GM18498 (cell line): ENCODE data around the gene NEAT1.

Experiments used
- ATAC-seq: cut with Tn5 transposase; IDR thresholded peaks from one replicate; pipeline ENCODE4 v1.9.1; 2021; ENCODE audit warnings: mild to moderate bottlenecking, moderate library complexity; ENCODE audit not compliant: unreplicated experiment

NEAT1 gene

DNA sequence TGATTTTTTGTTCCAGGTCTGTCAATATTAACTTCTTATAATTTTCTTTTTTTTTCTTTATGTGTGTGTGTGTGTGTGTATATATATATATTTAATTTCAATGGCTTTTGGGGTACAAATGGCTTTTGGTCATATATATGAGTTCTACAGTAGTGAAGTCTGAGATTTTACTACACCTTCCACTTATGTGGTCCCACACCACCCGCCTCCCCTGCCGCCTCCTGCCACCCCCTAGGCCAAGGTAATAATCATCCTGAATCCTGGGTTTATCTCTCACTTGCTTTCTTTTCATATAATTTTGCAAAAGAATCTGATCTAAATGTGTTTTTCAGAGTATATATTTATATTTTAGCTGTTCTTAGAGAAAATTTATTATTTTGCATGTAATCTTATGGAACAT lies 11.1 kb downstream of the NEAT1 start:
- ATAC-seq = no peak

DNA sequence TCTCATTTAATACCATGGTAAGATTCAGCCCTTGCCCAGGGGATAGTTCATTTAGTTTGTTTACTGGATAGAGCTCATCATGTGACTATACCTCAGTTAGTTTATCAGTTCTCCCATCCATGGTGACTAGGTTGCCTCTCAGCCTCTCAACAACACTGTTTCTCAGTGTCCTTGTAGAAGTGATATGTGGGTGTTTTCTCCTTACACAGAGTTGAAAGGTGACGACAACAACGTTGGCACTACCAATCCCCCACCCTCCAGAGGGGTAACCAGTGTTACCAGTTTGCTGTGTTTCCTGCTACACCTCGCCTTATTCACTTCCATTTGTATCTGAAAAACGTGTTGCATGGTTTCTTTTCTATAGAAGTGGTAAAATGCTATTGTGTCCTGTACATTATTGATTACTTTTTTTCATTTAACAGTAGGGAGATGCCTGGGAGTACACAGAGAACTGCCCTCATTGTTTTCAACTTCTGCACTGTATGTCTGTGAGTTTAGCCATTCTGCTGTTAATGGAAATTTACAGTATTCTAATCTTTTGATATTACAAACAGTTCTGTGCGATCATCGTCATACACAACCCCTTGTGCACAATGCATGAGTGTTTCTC lies 11.6 kb downstream of the NEAT1 start:
- no peak for ATAC-seq

DNA sequence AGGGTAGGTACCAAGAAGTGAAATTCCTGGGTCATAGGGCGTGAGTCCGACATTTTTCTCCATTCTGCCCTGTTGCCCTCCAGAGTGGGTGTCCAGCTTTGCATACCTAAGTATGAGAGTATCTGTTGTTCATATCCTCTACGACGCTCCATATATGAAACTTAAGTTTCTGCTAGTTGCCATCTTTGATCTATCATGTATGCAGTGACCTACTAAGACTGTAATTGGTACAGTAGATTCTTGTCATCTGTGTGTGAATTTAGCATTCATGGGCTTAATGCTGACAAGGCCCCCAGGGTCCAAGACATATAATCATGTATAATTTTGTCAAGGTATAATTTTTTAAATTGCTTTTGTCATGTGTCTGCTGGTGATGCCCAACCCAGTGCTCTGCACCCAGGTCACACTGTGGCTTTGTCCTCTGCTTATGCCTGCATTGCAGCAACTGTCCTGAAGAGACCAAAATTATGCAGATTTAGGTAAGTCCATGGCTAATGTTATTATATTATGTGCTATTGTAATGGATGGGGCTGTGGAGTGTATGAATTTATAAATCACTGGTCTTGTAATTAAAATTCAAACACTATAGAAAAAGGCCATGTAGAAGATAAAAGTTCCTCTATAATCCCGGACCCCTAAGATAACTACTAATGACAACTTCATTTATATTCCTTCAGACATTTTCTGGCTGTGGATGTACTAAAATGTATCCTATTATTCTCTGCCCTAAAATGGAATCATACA lies 12.2 kb downstream of the NEAT1 start:
- no peak for ATAC-seq

DNA sequence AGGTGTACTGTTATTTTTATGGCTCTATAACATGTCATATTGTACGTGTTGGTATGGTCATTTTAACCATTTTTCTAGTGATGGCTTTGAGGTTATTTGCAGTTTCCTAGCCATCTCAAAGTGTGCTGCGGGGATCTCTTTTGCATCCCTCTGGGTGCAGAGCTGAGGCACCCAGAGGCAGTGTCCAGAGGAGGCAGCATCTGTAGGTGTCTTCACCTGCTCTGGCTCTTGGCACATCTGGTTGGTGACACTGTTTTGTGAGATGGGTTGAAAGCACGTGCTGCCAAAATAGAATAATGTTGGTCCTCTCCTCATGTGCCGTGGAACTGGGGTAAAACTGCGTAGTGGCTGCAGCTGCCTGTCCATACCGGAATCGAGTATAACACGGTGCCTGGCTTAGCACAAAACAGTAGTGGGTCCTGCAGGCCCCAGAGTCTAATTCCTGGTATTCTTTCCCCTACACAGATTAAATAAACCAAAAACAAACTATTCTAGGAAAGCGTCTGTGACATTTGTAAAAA lies 12.9 kb downstream of the NEAT1 start:
- no peak for ATAC-seq

DNA sequence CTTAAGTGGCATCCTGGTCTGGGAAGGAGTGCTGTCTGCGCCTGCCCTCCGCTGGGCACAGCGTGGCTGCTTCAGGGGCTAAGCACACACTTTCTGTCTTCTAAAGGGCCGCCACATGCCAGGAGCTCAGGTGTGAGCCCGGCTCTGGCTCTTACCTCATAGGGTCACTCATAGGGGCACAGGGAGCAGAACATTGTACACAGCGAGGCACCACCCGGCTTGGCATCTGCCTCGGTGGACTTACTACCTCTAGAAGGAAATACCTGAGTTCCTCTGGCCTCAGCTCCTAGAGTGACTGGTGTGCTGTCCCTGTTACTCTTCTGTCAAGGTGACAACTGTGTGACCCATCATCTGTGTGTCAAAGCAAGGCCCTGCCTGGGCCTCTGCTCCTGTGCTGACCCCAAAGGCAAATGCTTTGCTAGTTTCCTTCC lies 13.4 kb downstream of the NEAT1 start:
- ATAC-seq = no peak

DNA sequence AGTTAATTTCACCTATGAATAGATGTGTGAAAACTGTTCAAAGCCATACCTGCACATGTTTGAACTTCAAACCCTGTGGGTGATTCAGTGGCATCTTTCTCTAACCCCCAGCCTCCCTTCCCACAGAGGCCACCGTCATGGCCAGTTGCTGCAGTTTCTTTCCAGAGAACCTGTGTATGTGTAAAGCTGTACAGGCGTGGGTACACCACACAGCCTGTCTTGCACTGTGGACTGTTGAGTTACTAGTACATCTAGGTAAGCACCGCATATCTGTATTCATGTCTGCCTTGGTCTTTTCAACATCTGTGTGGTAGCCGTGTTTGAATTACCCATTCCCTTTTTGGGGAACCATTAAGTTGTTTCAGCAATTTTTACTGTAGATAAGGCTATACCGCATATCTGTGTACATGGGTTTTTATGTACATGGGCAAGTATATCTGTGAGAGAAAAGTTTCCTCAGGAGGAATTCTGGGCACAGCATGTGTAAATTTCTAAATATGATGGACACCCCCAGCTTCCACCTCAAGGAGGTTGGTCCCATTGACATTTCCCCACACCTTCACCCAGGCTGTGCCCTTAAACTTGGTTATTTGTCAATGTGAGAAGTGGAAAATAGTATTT lies 13.9 kb downstream of the NEAT1 start:
- ATAC-seq = no peak

DNA sequence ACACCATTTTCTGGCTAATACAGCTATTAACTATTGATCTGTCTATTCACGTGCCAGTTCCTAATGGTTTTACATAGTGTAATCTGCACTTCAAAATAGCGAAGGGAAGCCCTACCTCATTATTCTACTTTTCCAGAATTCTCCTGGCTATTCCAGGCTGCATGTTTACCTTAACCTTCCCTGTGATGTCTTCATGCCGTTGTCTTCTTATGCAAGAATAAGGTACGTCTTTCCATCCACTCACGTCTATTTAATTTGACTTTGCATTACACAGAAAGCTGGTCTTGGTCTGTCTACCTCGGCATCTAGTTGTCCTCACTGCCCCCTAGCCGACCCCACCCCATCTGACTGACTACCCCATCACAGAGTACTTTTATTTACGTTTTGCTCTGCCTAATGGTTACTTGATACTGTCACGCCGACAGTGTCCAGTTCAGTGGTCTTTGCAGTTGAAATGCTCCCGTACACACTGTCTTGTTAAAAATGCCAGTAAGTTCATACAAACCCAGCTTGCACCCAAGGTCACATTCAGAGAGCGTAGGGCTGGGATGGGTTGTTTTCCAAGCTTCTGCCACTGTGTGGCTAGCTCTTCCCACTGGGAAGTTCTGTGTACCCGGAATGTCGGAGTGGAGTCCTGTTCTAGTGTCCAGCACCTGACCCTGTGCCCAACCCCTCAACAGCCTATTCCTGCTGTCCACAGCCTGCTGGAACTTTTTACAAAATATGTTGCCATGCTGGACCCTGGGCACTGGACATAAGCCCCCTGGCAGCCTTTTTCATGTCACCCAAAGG lies 15.0 kb downstream of the NEAT1 start:
- ATAC-seq = no peak

DNA sequence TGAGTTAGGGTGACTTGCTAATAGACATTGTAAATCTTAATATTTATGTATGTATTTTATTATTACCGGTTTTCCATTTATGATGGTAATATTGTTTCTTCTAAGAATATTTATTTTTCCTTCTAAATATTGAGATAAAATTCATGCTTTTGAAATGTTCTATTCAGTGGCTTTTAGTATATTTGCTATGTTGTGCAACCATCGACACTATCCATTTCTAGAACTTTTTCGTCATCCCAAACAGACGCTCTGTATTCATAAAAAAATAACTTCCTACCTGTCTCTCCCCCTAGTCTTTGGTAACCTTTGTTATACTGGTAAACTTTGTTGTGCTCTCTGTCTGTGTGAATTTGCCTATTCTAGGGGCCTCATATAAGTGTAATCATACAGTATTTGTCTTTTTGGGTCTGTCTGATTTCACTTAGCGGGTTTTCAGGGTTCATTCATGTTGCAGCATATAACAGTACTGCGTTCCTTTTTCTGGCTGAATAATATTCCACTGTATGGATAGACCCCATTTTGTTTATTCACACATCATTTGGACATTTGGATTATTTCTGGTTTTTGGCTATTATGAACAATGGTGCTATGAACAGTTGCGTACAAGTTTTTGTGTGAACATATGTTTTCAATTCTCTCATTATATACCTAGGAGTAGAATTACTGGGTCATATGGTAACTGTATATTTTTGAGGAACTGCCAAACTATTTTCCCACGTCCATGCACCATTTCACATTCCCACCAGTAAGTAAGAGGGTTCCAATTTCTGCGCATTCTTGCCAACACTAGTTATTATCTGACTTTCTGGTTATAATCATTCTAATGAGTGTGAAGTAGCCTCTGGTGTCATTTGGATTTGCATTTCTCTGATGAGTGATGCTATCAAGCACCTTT lies 15.9 kb downstream of the NEAT1 start:
- no peak for ATAC-seq

DNA sequence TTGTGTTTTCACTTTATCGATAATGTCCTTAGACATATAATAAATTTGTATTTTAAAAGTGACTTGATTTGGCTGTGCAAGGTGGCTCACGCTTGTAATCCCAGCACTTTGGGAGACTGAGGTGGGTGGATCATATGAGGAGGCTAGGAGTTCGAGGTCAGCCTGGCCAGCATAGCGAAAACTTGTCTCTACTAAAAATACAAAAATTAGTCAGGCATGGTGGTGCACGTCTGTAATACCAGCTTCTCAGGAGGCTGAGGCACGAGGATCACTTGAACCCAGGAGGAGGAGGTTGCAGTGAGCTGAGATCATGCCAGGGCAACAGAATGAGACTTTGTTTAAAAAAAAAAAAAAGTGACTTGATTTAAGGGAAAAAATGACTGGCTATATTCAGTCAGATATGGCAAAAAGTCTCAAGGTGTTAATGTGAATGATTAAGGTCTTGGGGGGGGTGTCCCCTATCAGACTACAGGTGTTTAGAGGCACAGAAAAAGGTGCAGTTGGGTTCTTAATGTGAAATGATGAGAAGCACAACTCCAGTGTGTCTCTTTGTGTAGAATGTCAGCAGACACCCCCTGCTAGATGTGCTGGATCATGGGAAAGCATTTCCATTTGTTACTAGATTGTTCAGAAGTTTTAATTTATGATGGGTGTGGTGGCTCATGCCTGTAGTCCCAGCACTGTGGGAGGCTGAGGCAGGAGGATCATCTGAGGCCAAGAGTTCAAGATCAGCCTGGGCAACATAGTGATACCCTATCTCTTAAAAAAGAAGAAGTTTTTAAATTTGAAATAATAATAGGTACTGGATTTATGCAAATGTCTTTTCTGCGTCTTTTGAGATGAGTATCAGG lies 17.0 kb downstream of the NEAT1 start:
- ATAC-seq = no peak

DNA sequence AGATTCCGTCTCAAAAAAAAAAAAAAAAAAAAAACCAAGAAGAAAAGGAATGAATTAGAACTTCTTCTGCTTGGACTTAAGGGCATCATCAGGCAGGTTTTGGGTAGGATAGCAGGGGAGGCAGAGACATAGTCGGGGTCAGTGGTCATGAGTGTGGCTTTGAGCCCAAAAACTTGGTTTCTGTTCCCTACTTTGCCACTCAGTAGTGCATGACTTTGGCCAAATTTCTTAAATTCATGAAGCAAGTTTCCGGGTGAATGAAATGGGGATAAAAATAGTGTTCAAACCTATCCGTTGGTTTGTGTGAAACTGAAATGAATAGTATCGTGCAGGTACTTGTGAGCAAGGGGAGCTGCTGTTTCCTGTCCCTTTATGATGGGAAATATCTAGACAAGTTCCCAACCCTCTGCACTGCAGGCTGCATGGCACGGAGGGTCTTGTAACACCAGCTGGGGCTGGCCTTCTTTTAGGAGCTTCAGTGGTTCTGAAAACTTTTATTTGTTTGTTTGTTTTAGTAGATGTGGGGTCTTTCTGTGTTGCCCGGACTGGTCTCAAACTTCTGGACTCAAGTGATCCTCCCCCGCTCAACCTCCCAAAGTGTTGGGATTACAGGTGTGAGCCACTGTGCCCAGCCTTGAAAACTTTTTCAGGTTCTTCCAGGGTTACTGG lies 18.4 kb downstream of the NEAT1 start:
- peak; percentile 66 for ATAC-seq

DNA sequence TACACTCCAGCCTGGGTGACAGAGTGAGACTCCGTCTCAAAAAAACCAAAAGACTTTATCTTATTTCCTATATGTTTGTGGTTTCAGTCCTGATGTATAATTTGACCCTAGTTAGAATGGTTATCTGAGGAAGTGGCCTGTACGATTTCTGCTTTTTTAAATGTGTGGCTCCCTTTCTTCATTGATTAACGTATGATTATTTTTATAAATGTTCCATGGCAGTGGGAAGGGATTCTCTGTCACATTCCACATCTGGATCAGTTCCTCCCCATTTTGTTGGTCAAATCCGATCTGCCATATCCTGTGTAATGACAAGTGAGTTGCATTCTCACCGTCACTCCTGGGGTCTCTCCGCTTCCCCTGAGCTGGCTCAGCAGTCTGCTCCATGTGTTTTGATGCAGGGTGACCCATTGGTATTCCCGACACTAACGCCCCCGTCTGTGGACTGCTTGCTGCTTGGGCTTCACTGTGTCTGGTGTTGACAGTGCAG lies 20.3 kb downstream of the NEAT1 start:
- no peak for ATAC-seq

DNA sequence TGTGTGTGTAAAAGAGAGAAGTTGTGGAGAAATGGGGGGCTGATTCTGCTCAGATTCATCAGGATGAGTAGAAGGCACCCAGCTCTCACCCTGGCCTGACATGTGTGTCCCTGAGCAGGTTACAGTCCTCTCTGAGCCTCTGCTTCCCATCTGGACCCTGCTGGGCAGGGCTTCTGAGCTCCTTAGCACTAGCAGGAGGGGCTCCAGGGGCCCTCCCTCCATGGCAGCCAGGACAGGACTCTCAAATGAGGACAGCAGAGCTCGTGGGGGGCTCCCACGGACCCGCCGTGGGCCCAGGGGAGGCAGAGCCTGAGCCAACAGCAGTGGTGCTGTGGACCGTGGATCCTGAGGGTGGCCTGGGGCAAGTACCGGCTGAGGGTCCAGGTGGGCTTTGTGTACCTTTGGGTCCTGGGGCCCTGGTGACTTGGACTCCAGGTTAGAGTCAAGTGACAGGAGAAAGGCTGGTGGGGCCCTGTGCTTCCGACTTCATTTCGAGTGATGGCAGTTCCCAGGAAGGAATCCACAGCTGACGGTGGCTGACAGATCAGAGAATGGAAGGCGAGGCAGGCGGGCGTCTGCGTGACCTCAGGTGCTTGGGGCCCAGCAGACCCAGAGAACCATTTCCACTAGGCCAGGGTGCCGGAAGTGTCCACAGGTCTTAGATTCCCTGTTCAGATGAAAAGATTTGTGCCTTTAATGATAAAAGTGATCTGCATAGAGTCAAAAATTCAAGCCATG lies 21.9 kb downstream of the NEAT1 start:
- ATAC-seq = no peak

DNA sequence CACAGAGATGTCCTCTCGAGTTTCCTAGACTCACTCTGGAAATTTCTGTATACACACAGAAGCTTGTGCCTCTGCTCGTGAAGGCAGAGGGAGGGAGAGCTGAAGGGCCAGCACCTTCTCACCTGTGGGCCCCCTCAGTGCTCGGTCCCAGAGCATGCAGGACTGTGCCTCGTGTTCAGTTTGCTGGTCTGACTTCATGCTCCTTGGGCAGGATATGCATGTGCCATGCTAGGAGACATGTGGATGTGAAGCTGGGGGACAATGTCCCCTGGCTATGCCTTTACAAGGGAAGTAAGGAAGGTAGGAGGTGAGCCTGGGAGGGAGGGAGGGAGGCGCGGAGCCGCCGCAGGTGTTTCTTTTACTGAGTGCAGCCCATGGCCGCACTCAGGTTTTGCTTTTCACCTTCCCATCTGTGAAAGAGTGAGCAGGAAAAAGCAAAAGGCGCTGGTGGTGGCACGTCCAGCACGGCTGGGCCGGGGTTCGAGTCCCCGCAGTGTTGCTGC lies 22.6 kb downstream of the NEAT1 start:
- ATAC-seq = no peak

DNA sequence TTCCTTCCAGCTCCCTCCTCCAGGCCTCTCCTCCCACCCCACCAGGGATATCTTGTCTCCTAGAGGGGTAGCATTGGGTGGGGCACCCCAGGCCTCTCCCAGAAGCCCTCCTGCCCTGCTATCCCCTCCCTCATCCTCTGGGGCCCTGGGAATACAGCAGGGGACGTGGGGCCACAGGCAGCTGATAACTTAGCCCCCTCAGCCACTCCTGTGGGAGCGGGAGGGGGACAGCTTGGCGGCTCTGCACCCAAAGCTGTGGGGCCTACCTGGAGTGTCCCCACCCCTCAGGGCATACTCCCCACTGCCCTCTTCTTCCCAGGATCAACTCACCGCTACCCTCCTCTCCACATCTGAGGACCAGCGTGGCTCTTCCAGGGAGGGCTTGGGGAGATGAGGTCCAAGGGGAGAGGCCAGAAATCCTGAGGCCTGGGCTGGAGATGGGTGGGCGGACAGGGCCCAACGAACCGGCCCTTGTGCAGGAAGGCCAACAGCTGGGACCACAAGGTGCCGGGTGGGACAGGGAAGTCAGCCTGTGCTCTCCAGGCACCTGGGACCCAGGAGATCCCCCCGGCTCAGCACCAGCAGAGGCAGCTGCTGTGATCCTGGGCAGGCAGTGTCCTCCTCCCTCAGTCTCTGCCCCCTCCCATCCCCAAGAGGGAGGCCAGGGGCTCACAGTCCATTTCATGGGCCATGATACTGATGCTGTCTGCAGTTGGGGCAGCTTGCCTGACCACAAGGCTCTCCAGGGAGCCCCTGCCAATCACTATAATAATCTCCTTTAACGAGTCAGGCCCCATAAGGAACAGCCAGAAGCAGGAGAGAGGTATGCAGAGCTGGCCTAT lies 23.2 kb downstream of the NEAT1 start:
- no peak for ATAC-seq

DNA sequence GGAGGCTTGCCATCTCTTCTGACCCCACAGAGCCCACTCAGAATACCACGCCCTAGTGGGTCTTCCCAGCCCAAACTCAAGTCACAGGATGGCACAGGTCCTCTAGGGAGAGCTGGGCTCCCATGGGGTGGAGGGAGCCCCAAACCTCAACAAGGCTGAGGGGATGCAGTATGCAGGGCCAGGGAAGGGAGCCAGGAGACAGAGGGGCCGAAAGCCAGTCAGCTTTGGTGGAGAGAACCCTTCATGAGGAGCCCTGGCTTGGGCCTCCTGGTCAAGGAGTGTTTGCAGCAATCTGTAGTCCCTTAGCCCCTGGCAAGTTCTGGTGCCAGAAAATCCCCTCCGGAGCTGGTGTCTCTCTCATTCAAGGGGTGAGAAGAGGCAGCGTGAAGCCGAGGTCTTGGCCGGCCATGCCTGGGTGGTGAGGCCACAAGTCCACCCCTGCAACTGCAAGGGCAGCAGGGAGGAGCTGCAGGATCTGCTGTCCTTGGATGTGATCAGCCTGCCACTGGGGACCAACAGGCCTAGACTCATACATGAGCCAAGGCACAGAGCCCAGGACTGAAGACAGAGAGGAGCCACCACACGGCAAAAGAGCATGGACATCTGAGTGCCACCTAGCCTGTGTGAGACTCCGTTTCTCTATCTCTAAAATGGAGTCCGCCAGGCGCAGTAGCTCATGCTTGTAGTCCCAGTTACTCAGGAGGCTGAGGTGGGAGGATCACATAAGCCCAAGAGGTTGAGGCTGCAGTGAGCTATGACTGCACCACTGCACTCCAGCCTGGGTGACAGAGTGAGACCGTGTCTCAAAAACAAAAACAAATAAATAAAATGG lies 24.1 kb downstream of the NEAT1 start:
- ATAC-seq = no peak

DNA sequence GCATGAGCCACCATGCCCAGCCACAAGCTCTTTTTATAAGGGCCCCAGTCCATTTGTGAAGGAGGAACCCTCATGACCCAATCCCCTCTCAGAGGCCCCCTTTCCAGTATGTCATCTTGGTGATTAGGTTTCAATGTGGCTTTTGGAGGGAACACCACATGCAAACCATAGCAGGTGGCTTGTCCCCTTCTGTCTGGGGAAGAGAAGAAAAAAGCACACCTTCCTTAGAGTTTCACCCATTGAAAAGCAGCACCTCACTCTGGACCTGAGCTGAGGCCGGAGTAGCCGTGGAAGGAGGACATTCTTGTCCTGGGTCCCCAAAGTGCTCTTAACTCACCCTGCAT lies 25.4 kb downstream of the NEAT1 start:
- ATAC-seq = no peak
